HepG2 (cell line): ENCODE data around the gene UBE2Q1. TPM values are rescaled to one million over a fixed set of nuclear protein-coding genes. Genes with fewer than 3 reads are reported as not detected.
A peak's percentile ranks its signal among the peaks of the same experiment; 100 is the strongest.

Experiments used
- ADNP ChIP-seq: sonication (generic); formaldehyde crosslinking; IDR thresholded peaks from 2 replicates; pipeline ENCODE4 v1.4.0; 2020; ENCODE audit warnings: missing genetic modification reagents
- ARHGAP35 ChIP-seq: sonication (generic); formaldehyde crosslinking; IDR thresholded peaks from 2 replicates; pipeline ENCODE4 v1.9.0; 2022; ENCODE audit warnings: mild to moderate bottlenecking, inconsistent platforms, moderate library complexity, missing genetic modification reagents, borderline replicate concordance
- ATF2 ChIP-seq: sonication (generic); formaldehyde crosslinking; IDR thresholded peaks from 2 replicates; pipeline ENCODE4 v1.4.0; 2020; ENCODE audit warnings: missing genetic modification reagents
- CENPT ChIP-seq: sonication (generic); formaldehyde crosslinking; IDR thresholded peaks from 2 replicates; pipeline ENCODE4 v1.8.0; 2022; ENCODE audit warnings: low read depth, mild to moderate bottlenecking, moderate library complexity, missing genetic modification reagents
- CERS6 ChIP-seq: sonication (generic); formaldehyde crosslinking; IDR thresholded peaks from 2 replicates; pipeline ENCODE4 v1.5.0; 2020; ENCODE audit warnings: missing genetic modification reagents
- CHD4 ChIP-seq: fragments of 200-600 bp; sonication (generic); IDR thresholded peaks from 2 replicates; pipeline ENCODE4 v1.7.0; 2017; ENCODE audit warnings: mild to moderate bottlenecking, low read length, borderline replicate concordance
- FOXC1 ChIP-seq: sonication (generic); formaldehyde crosslinking; IDR thresholded peaks from 2 replicates; pipeline ENCODE4 v1.8.0; 2022; ENCODE audit warnings: mild to moderate bottlenecking, missing genetic modification reagents, borderline replicate concordance
- HINFP ChIP-seq: sonication (generic); formaldehyde crosslinking; IDR thresholded peaks from 2 replicates; pipeline ENCODE4 v1.4.0; 2020; ENCODE audit warnings: low read depth, mild to moderate bottlenecking, missing genetic modification reagents
- NRL ChIP-seq: sonication (generic); formaldehyde crosslinking; IDR thresholded peaks from 2 replicates; pipeline ENCODE4 v1.5.0; 2020; ENCODE audit warnings: missing genetic modification reagents, mild to moderate bottlenecking, moderate library complexity, borderline replicate concordance
- RBM22 ChIP-seq: fragments of 200-400 bp; formaldehyde crosslinking; optimal IDR thresholded peaks from 2 replicates; pipeline ENCODE3; 2017; ENCODE audit warnings: mild to moderate bottlenecking, low read length, moderate library complexity
- SIX1 ChIP-seq: sonication (generic); formaldehyde crosslinking; IDR thresholded peaks from 2 replicates; pipeline ENCODE4 v1.4.0; 2020; ENCODE audit warnings: missing genetic modification reagents, borderline replicate concordance
- SNAPC5 ChIP-seq: sonication (generic); formaldehyde crosslinking; IDR thresholded peaks from 2 replicates; pipeline ENCODE4 v1.8.1; 2023; ENCODE audit warnings: mild to moderate bottlenecking, missing genetic modification reagents, borderline replicate concordance
- SOX5 ChIP-seq: IDR thresholded peaks from 2 replicates; pipeline ENCODE4 v1.6.1; 2016; ENCODE audit warnings: borderline replicate concordance
- TRIM24 ChIP-seq: sonication (generic); formaldehyde crosslinking; IDR thresholded peaks from 2 replicates; pipeline ENCODE4 v1.8.0; 2022; ENCODE audit warnings: mild to moderate bottlenecking, missing genetic modification reagents
- ZBED4 ChIP-seq: sonication (generic); formaldehyde crosslinking; IDR thresholded peaks from 2 replicates; pipeline ENCODE4 v1.4.0; 2020; ENCODE audit warnings: missing genetic modification reagents, borderline replicate concordance
- ZNF510 ChIP-seq: sonication (generic); formaldehyde crosslinking; IDR thresholded peaks from 2 replicates; pipeline ENCODE4 v1.4.0; 2020; ENCODE audit warnings: low read depth, mild to moderate bottlenecking, missing genetic modification reagents
- ZNF572 ChIP-seq: sonication (generic); formaldehyde crosslinking; IDR thresholded peaks from 2 replicates; pipeline ENCODE4 v1.5.1; 2020; ENCODE audit warnings: mild to moderate bottlenecking, missing genetic modification reagents
- ZNF597 ChIP-seq: sonication (generic); formaldehyde crosslinking; IDR thresholded peaks from 2 replicates; pipeline ENCODE4 v1.5.0; 2020; ENCODE audit warnings: missing genetic modification reagents
- ZNF605 ChIP-seq: sonication (generic); formaldehyde crosslinking; IDR thresholded peaks from 2 replicates; pipeline ENCODE4 v1.8.0; 2022; ENCODE audit warnings: mild to moderate bottlenecking, missing genetic modification reagents
- ZNF792 ChIP-seq: IDR thresholded peaks from 2 replicates; pipeline ENCODE4 v1.6.1; 2016
- polyA plus RNA-seq, 8 experiments: library from polyadenylated mRNA; depleted of rRNA in 3 of 8; stranded (reverse) in 7 of 8; unstranded in 1 of 8; fragments of >200 nt; fragmentation: Illumina TruSeq in 4 of 8; extraction: Trizol in 4 of 8; gene quantifications; 2 replicates each; pipeline versions ENCODE4 v1.2.1 to v1.2.3, GENCODE V29; 2011 to 2016; ENCODE audit warnings: low read depth in 4 of 8, missing spikeins in 1 of 8, mixed read lengths in 1 of 8; ENCODE audit not compliant: insufficient read depth in 1 of 8
- total RNA-seq, 5 experiments: library from RNA; depleted of rRNA; stranded (reverse); fragments of >200 nt; fragmentation: Illumina TruSeq; extraction: Trizol; gene quantifications; 2 replicates each; pipeline ENCODE4 v1.2.3, GENCODE V29; 2016; ENCODE audit warnings: low read depth in 1 of 5

Gene UBE2Q1
- total and polyA plus RNA-seq, 2 of the 13 experiments (the other 11 are each of a cell fraction or from before 2014, with no cell fraction given): 11.7 to 41.7 TPM

- TF ChIP-seq CERS6 (CRISPR knock-in tag): peak; percentile 87; the same call in 1 of the 2 replicates
- TF ChIP-seq ATF2: peak; percentile 68; the same call in 1 of the 2 replicates
- peak; percentile 100 for TF ChIP-seq ZNF605 (CRISPR knock-in tag)
- TF ChIP-seq HINFP (CRISPR knock-in tag): peak; percentile 95
- peak; percentile 94; the same call in 1 of the 2 replicates for TF ChIP-seq CHD4
- no peak for TF ChIP-seq ZBED4 (CRISPR knock-in tag)
- TF ChIP-seq SIX1 (CRISPR knock-in tag): no peak
- no peak for TF ChIP-seq RBM22
- TF ChIP-seq TRIM24 (CRISPR knock-in tag): no peak
- no peak for TF ChIP-seq ZNF597
- TF ChIP-seq FOXC1 (CRISPR knock-in tag): peak; percentile 100
- peak; percentile 72 for TF ChIP-seq SOX5 (CRISPR knock-in tag)
- TF ChIP-seq NRL (CRISPR knock-in tag): peak; percentile 98
- peak; percentile 56; the same call in 1 of the 2 replicates for TF ChIP-seq ZNF572
- TF ChIP-seq CENPT (CRISPR knock-in tag): peak; percentile 95; the same call in 1 of the 2 replicates
- TF ChIP-seq ZNF792 (CRISPR knock-in tag): peak; percentile 79
- TF ChIP-seq ARHGAP35 (CRISPR knock-in tag): peak; percentile 99
- TF ChIP-seq ZNF510 (CRISPR knock-in tag): peak; percentile 98
- peak; percentile 95; the same call in 1 of the 2 replicates for TF ChIP-seq SNAPC5 (CRISPR knock-in tag)
- TF ChIP-seq ADNP: no peak; the same call in none of the 2 replicates
These were observed 431 bp upstream of the UBE2Q1 start (continued) for GRCh38 chr1:154558720-154559465.
